Measurements from ENCODE around the gene WSB1.

GRCh38 chr17:27265333-27265732 is 28.6 kb upstream of the WSB1 start:
- TF ChIP-seq, protein P1, sequence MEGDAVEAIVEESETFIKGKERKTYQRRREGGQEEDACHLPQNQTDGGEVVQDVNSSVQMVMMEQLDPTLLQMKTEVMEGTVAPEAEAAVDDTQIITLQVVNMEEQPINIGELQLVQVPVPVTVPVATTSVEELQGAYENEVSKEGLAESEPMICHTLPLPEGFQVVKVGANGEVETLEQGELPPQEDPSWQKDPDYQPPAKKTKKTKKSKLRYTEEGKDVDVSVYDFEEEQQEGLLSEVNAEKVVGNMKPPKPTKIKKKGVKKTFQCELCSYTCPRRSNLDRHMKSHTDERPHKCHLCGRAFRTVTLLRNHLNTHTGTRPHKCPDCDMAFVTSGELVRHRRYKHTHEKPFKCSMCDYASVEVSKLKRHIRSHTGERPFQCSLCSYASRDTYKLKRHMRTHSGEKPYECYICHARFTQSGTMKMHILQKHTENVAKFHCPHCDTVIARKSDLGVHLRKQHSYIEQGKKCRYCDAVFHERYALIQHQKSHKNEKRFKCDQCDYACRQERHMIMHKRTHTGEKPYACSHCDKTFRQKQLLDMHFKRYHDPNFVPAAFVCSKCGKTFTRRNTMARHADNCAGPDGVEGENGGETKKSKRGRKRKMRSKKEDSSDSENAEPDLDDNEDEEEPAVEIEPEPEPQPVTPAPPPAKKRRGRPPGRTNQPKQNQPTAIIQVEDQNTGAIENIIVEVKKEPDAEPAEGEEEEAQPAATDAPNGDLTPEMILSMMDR (IDR thresholded peaks at IDR 0.05 in 2 of 3, conservative IDR thresholded peaks at IDR 0.05 in 1 of 3; ENCODE audit: control insufficient read depth in 2 of 3, extremely low read depth in 1 of 3, insufficient read depth in 1 of 3, low read depth in 3 of 3, low read length in 3 of 3): no peak
- no peak for TF ChIP-seq EZH2 (IDR thresholded peaks at IDR 0.05; ENCODE audit: borderline replicate concordance, control insufficient read depth, low read depth, low read length)
- TF ChIP-seq POLR2AphosphoS5 (IDR thresholded peaks at IDR 0.05; ENCODE audit: low read length): no peak
- no peak for TF ChIP-seq HDAC2 (IDR thresholded peaks at IDR 0.05)
- no peak for TF ChIP-seq SIN3A (IDR thresholded peaks at IDR 0.05; ENCODE audit: low read depth, low read length)
- TF ChIP-seq TARDBP (IDR thresholded peaks at IDR 0.05; ENCODE audit: borderline replicate concordance): no peak
- TF ChIP-seq EP300 (IDR thresholded peaks at IDR 0.05; ENCODE audit: borderline replicate concordance in 1 of 2, control insufficient read depth in 1 of 2, low read depth in 2 of 2, low read length in 2 of 2): no peak
- TF ChIP-seq ZNF622 (IDR thresholded peaks at IDR 0.05): no peak
- no peak for TF ChIP-seq ETV6 (conservative IDR thresholded peaks at IDR 0.05 in 1 of 2, IDR thresholded peaks at IDR 0.05 in 1 of 2; ENCODE audit: borderline replicate concordance in 1 of 2, low read depth in 1 of 2)

All from GM12878 (cell line).